ENCODE results near the gene CEACAM5. TPM values are rescaled to one million over a fixed set of nuclear protein-coding genes. Genes with fewer than 3 reads are reported as not detected.

The CEACAM5 gene
- total RNA-seq, 1 donor from 2014 or later: not detected

DNA sequence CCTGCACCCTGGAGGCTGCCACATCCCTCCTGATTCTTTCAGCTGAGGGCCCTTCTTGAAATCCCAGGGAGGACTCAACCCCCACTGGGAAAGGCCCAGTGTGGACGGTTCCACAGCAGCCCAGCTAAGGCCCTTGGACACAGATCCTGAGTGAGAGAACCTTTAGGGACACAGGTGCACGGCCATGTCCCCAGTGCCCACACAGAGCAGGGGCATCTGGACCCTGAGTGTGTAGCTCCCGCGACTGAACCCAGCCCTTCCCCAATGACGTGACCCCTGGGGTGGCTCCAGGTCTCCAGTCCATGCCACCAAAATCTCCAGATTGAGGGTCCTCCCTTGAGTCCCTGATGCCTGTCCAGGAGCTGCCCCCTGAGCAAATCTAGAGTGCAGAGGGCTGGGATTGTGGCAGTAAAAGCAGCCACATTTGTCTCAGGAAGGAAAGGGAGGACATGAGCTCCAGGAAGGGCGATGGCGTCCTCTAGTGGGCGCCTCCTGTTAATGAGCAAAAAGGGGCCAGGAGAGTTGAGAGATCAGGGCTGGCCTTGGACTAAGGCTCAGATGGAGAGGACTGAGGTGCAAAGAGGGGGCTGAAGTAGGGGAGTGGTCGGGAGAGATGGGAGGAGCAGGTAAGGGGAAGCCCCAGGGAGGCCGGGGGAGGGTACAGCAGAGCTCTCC, 6.9 kb upstream of the CEACAM5 start:
- Histone ChIP-seq H3K4me3 (ENCODE audit: low read depth, low read length) (no peak overlapping the region), H3K36me3 (ENCODE audit: control insufficient read depth, insufficient read depth, low read length) (no peaks in the 10 kb centered on the region), H3K27me3 (ENCODE audit: control insufficient read depth, insufficient read depth, low read length) (peaks cover 3% of the 10 kb centered on the region)
- no peak for DNase-seq (ENCODE audit: low read depth)
- peak; percentile 1 for TF ChIP-seq CTCF (IDR thresholded peaks at IDR 0.05; ENCODE audit: insufficient read depth, low read length, poor library complexity, severe bottlenecking)

- no peaks in the 10 kb centered on the region for H3K36me3 ChIP-seq (ENCODE audit: control insufficient read depth, insufficient read depth, low read length)
- no peak for TF ChIP-seq CTCF (IDR thresholded peaks at IDR 0.05; ENCODE audit: insufficient read depth, low read length, poor library complexity, severe bottlenecking)
- no peak for DNase-seq (ENCODE audit: low read depth)
- H3K4me3 ChIP-seq (ENCODE audit: low read depth, low read length): no peak overlapping the region
- peaks cover 3% of the 10 kb centered on the region for H3K27me3 ChIP-seq (ENCODE audit: control insufficient read depth, insufficient read depth, low read length)
Observed at GRCh38 chr19:41702171-41702651, 6.2 kb upstream of the CEACAM5 start.

- TF ChIP-seq CTCF (IDR thresholded peaks at IDR 0.05; ENCODE audit: insufficient read depth, low read length, poor library complexity, severe bottlenecking): no peak
- H3K4me3 ChIP-seq (ENCODE audit: low read depth, low read length): no peak overlapping the region
- H3K36me3 ChIP-seq (ENCODE audit: control insufficient read depth, insufficient read depth, low read length): no peaks in the 10 kb centered on the region
- DNase-seq (ENCODE audit: low read depth): no peak
- H3K27me3 ChIP-seq (ENCODE audit: control insufficient read depth, insufficient read depth, low read length): peaks cover 3% of the 10 kb centered on the region
Observed at GRCh38 chr19:41703602-41704293, 4.7 kb upstream of the CEACAM5 start.

- Histone ChIP-seq H3K27me3 (ENCODE audit: control insufficient read depth, insufficient read depth, low read length) (peaks cover 3% of the 10 kb centered on the region), H3K4me3 (ENCODE audit: low read depth, low read length) (no peak overlapping the region), H3K36me3 (ENCODE audit: control insufficient read depth, insufficient read depth, low read length) (no peaks in the 10 kb centered on the region)
- DNase-seq (ENCODE audit: low read depth): no peak
- no peak for TF ChIP-seq CTCF (IDR thresholded peaks at IDR 0.05; ENCODE audit: insufficient read depth, low read length, poor library complexity, severe bottlenecking)
Observed at GRCh38 chr19:41705393-41706174, 2.8 kb upstream of the CEACAM5 start.

GRCh38 chr19:41706741-41707501, 1.5 kb upstream of the CEACAM5 start:
- DNase-seq (ENCODE audit: low read depth): no peak
- Histone ChIP-seq H3K4me3 (ENCODE audit: low read depth, low read length) (no peak overlapping the region), H3K36me3 (ENCODE audit: control insufficient read depth, insufficient read depth, low read length) (no peaks in the 10 kb centered on the region), H3K27me3 (ENCODE audit: control insufficient read depth, insufficient read depth, low read length) (peaks cover 3% of the 10 kb centered on the region)
- peak; percentile 62 for TF ChIP-seq CTCF (IDR thresholded peaks at IDR 0.05; ENCODE audit: insufficient read depth, low read length, poor library complexity, severe bottlenecking)

All from kidney epithelial cell (primary cell).